GM10847 (cell line): ENCODE results near the gene PCSK4.

ENCODE experiments used
- POLR2A ChIP-seq: IDR thresholded peaks from 2 replicates; pipeline ENCODE4 v1.6.1; 2011; ENCODE audit not compliant: insufficient read length; ENCODE audit errors: extremely low read depth

PCSK4 gene

GRCh38 chr19:1433119-1434039 is 56.8 kb downstream of the PCSK4 start:
- no peak for TF ChIP-seq POLR2A

DNA sequence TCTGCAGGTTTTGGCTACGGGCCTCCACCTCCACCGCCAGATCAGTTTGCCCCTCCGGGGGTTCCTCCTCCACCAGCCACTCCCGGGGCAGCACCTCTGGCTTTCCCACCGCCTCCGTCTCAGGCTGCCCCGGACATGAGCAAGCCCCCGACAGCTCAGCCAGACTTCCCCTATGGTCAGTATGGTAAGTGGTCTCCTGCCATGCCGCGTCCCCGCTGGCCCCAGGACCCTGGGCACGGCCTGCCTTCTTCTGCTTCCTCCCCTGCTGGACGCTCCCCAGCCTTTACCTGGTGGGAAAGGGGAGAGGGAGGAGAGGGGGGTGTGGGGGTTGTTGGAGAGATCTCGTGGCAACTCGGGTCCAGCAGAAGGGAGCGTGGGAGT is 57.7 kb downstream of the PCSK4 start:
- no peak for TF ChIP-seq POLR2A

DNA sequence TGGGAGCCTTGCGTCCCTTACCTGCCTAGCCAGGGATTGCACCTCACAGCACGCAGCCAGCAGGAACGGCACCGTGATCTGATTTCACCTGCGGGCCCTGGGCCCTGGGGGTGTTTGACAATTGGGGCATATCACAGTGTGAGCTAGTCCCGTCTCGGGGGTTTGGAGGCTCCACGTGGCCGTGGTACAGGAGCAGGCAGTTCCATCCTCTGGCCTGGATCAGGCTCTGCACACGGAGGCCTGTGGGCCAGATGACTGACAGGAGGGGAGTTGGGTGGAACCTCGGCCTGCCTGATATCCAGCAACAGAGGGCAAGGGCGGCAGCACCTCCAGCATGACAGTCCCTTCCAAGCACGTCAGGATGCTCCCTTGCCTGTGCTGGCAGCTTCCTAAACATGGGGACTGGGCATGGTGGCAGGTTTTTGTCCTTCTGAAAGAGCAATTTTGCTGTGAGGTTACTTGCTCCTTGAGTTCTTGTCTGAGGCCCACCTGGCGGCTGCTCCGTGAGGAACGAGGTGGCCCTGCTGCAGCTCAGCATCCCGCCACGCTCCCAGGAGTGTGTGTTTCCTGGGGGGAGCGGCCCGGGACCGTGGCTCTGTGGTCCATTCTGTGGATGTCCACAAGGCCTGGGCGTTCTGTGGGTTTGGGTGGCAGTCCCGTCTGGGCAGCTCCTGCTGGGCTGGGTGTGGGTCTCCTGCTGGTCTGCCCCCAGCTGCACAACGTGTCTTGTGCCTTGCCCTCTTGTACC is 58.2 kb downstream of the PCSK4 start:
- no peak for TF ChIP-seq POLR2A
